NCI-H146 treated with DMSO at 0.1 percent for 48 hours (cell line): Measurements from ENCODE around the gene ISCA1.

ENCODE experiments used
- DNase-seq: peaks from one replicate; lab custom pipeline; 2025; ENCODE audit not compliant: unreplicated experiment; lab: John Stamatoyannopoulos, UW

ISCA1 gene

DNA sequence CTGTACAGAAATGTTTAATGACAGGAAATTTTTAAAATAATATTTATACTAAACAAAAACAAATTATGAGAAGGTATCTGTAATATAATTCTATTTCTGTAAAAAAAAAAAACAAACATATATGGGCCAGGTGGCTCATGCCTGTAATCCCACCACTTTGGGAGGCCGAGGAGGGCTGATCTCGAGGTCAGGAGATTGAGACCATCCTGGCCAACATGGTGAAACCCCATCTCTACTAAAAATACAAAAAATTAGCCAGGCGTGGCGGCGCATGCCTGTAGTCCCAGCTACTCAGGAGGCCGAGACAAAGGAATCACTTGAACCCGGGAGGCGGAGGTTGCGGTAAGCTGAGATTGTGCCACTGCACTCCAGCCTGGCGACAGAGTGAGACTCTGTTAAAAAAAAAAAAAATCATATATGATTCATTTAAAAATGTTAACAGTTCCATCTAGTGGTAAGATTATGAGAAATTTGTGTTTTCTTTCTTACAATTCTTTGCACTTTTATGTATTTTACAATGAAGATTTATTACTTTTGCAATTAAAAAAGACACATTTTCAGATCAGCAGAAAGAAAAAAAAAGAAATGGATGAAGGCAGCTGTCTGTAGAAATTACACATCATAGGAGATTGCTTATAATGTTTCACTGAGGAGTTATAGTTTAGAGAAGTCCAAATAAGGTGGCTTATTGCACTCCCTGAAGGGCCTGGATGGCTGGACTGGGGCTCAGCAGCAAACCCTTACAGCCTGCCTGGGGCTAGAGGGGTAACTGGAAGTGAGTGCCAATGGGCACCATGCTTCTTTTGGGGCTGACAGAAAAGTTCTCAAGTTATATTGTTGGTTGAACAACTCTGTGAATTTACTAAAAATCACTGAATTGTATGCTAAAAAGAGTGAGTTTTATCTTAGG is 43.2 kb downstream of the ISCA1 start:
- DNase-seq, result no peak

DNA sequence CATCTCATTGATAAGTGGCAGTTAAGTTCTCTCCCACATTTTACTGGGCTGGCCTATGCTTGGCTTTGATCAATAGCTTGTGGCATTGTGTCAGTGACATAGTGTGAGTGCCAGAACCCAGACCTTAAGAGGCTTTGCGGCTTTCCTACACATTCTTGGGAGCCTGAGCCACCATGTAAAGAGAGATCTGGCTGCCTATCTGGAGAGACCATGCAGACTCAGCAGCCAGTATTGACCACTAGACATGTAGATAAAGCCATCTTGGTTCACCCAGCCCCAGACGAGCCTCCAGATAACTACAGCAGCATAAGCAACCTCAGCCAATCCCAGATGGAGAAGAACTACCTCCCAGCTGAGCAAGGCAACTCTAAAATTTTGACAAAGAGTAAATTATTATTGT is 51.5 kb downstream of the ISCA1 start:
- no peak for DNase-seq

DNA sequence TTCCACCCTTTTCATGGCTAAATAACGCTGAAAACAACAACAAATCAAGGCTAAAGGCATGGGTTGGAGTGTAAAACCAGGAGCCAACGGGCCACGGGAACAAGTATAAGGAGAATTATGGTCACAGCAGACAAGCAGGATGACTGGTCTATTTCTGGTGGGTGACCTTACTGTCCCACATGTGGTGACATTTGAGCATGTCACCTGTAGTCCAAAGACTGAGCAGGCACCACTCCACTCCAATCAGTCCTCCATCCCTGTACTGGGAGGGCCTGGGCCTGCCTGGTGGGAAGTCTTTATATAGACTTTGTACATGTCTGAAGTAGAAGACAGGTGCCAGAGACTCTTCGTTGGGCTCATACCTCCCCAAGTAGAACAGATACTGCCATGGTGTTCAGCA is 59.7 kb downstream of the ISCA1 start:
- no peak for DNase-seq

DNA sequence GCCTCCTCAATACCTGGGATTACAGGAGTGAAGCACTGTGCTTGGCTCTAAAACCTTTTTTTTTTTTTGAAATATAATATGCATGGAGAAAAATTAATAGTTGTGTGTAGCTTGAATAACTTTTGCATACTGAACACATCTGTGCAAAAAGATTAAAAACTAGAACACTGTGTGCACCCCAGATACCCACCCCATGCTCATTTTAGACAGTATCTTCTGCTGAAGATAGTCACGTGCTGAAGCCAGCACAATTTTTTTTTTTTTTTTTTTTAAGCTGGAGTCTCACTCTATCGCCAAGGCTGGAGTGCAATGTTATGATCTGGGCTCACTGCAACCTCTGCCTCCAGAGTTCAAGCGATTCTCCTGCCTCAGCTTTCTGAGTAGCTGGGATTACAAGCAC is 62.7 kb downstream of the ISCA1 start:
- no peak for DNase-seq

DNA sequence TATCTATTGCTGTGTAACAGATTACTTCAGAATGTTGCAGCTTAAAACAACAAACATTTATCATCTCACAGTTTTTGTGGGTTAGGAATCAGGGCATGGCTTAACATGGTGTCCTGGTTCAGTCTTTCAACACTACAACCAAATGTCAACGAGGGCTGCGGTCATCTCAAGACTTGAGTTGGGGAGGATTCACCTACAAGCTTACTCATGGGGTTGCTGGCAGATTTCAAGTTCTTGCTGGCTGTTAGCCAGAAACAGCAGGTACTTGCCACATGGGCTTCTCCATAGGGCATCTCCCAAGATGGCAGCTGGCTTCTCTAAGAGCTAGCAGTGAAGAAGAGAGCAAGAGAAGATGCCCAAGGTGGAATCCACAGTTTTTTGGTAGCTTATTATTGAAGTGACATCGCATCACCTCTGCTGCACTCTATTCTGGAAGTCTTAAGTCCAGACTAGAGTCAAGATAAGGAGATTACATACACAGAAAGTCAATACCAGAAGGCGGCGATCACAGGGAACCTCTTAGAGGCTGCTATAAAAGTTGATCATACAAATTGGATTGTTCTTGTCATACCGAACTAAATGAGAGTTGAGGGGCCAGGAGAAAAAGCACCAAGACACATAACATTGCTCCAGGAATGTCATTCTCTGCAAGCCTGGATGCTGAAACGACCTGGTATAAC is 65.1 kb downstream of the ISCA1 start:
- DNase-seq, result no peak
